ENCODE results near the gene TRIM22.
"Not testable (repeated sequence)": the region's sequence is repeated elsewhere in the genome, so short reads cannot be mapped to it uniquely, and the experiment has no call there.

Gene TRIM22

GRCh38 chr11:5679811-5680210 lies 9.8 kb upstream of the TRIM22 start:
- no peak for DNase-seq (ENCODE audit: low read depth)
- no peak overlapping the region for H3K4me3 ChIP-seq (ENCODE audit: control insufficient read depth, low read depth, low read length)
- no peak for TF ChIP-seq CTCF (IDR thresholded peaks at IDR 0.05; ENCODE audit: control insufficient read depth, insufficient read depth, low read depth, low read length, missing control alignments)

DNA sequence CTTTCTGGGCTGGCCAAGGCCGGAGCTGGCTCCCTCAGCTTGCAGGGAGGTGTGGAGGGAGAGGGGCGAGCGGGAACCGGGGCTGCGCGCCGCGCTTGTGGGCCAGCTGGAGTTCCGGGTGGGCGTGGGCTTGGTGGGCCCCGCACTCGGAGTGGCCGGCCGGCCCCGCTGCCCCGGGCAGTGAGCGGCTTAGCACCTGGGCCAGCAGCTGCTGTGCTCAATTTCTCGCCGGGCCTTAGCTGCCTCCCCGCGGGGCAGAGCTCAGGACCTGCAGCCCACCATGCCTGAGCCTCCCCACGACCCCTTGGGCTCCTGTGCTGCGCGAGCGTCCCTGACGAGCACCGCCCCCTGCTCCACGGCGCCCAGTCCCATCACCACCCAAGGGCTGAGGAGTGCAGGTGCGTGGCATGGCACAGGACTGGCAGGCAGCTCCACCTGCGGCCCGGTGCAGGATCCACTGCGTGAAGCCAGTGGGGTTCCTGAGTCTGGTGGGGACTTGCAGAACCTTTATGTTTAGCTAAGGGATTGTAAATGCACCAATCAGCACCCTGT lies 6.6 kb upstream of the TRIM22 start:
- not testable (repeated sequence) for DNase-seq (ENCODE audit: low read depth); H3K4me3 ChIP-seq (ENCODE audit: control insufficient read depth, low read depth, low read length)

GRCh38 chr11:5683620-5684019 lies 6.0 kb upstream of the TRIM22 start:
- not testable (repeated sequence) for H3K4me3 ChIP-seq (ENCODE audit: control insufficient read depth, low read depth, low read length); DNase-seq (ENCODE audit: low read depth)

DNA sequence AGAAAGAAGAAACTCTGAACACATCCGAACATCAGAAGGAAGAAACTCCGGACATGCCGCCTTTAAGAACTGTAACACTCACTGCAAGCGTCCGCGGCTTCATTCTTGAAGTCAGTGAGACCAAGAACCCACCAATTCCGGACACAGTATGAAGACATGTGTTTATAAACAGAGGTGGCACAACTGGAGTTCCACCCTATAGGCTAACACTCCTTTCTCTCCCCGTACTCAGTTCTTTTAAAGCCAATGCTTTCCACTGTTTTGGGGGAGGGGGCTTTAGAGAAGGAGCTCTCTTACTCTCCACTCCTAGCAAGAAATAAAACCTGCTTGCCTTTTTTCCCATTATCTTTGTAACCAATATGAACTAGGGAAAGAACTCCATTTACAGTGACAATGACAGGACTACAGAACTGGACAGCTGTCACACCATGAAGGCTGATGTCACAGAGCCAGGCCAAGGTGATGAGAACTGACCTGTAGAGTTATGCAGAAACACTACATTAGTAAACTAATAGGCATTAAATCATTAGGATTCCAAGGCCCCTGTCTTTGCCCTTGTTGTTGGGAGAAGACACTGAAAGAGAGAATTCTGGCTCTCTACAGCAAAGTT lies 5.4 kb upstream of the TRIM22 start:
- DNase-seq (ENCODE audit: low read depth) = no peak
- peak overlapping the region; percentile 47 for H3K4me3 ChIP-seq (ENCODE audit: control insufficient read depth, low read depth, low read length)
- no peak for TF ChIP-seq CTCF (IDR thresholded peaks at IDR 0.05; ENCODE audit: control insufficient read depth, insufficient read depth, low read depth, low read length, missing control alignments)

GRCh38 chr11:5684646-5685362 lies 4.8 kb upstream of the TRIM22 start, which contains the start of gene TRIM5:
Gene TRIM5, minus strand, starts transcription at chr11:5685074. Its CDS starts 4,897 bp downstream, at chr11:5680177.
- DNase-seq (ENCODE audit: low read depth) = peak; percentile 95
- peak within 1 kb of the TSS; percentile 47 for H3K4me3 ChIP-seq (ENCODE audit: control insufficient read depth, low read depth, low read length)
- peak; percentile 73 for TF ChIP-seq CTCF (IDR thresholded peaks at IDR 0.05; ENCODE audit: control insufficient read depth, insufficient read depth, low read depth, low read length, missing control alignments)

- no peak for TF ChIP-seq CTCF (IDR thresholded peaks at IDR 0.05; ENCODE audit: control insufficient read depth, insufficient read depth, low read depth, low read length, missing control alignments)
- no peak overlapping the region for H3K4me3 ChIP-seq (ENCODE audit: control insufficient read depth, low read depth, low read length)
- DNase-seq (ENCODE audit: low read depth) = no peak
These were observed 3.2 kb upstream of the TRIM22 start for GRCh38 chr11:5686426-5686825.

GRCh38 chr11:5688482-5688881 lies 1.1 kb upstream of the TRIM22 start:
- no peak overlapping the region for H3K4me3 ChIP-seq (ENCODE audit: control insufficient read depth, low read depth, low read length)
- no peak for TF ChIP-seq CTCF (IDR thresholded peaks at IDR 0.05; ENCODE audit: control insufficient read depth, insufficient read depth, low read depth, low read length, missing control alignments)
- no peak for DNase-seq (ENCODE audit: low read depth)
